SKM-1 treated with dmso at 0.1 percent for 144 hours (cell line): Measurements from ENCODE around the gene NRP1.

Experiments used
- DNase-seq: peaks from one replicate; lab custom pipeline; 2025; ENCODE audit not compliant: unreplicated experiment; lab: John Stamatoyannopoulos, UW

NRP1 gene

GRCh38 chr10:33216661-33217427 lies 117.6 kb downstream of the NRP1 start:
- DNase-seq = no peak

- DNase-seq = no peak
Measured at GRCh38 chr10:33215635-33216034, 118.8 kb downstream of the NRP1 start.

GRCh38 chr10:33215154-33215553 lies 119.3 kb downstream of the NRP1 start:
- DNase-seq = no peak

DNA sequence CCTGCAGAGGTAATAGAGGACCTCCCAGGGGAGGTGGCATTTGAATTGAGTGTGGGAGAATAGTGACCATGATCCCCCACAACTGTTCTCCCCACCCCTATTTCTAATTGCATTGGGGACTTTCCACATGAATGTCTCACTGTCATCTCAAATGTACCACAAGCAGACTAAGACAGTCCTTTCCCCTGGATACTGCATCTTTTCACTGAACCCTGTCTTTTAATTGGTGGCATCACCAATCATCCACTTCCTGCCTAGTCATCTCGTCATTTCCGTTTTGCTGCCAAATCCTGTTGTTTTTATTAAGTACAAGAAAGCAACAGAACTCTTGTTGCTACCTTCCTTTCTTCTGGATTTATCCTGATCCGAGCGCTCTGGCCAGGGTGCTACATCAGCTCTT lies 120.3 kb downstream of the NRP1 start:
- DNase-seq = no peak

- no peak for DNase-seq
Measured at GRCh38 chr10:33212061-33212748, 122.3 kb downstream of the NRP1 start.

- no peak for DNase-seq
Measured at GRCh38 chr10:33211106-33211878, 123.2 kb downstream of the NRP1 start.

GRCh38 chr10:33209802-33210201 lies 124.7 kb downstream of the NRP1 start:
- no peak for DNase-seq

DNA sequence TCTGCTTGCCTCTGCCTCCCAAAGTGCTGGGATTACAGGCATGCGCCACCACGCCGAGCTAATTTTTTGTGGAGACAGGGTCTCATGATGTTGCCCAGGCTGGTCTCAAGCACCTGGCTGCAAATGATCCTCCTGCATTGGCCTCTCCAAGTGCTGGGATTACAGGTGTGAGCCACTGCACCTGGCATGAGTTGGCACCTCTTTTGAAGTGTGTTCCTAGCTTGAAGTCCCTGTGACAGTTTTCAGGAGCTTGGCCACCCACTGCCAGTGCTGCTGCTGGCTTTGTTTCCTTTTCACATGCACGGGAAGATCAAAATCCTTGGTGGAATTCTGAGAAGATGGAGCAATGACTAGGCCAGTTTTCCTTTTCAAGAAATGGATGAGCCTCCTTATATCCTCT lies 126.3 kb downstream of the NRP1 start:
- DNase-seq = no peak

GRCh38 chr10:33204031-33204430 lies 130.4 kb downstream of the NRP1 start:
- no peak for DNase-seq

DNA sequence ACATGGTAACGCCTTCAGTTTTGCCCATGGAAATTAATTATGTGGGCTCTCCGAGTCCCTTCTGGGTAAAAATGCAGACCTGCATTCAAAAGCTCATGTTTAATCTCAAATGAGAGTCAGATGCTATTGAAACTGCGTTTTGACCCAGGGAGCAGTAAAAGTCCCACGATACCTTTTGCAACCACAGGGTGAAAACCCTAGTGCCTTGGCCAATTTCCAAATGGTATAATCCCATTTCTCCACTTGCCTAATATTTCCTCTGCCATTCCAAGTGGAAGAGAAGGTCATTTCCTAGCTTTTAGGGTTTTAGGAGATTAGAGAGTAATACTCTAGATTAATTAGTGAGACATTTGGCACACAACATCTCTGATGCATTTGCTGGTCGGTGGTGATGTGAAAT lies 132.5 kb downstream of the NRP1 start:
- DNase-seq = no peak

DNA sequence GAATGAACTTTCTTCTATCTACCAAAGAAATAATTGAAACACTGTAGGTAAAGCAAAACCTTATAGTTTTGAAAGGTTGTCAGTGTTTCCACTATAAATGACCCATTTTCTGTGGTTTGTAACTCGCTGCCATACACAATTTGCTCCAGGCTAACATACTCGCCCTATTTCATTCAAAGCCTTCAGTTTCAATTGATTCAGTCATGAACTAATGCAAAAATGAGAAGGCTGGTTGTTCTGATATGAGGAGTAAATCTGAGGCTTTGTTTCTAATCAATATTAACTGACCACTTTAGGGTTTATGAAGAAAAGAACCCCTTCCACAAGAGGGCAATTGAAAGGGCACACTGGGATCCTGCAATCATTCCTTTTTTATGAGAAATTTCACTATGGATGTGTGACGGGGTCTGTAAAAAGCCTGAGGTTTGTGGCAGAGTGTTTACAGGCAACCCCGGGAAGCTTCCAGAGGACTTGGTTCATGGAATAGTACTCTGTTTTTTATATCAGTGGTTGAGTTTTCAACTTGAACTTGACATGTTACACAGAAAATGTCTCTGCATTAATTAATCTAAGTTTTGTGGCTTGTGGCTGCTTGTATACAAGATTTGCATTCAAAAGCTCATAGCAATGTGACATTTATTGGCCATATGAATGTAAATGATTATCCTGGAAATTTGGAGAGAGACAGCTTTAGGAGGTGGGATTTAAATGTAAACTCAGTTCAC lies 133.2 kb downstream of the NRP1 start:
- no peak for DNase-seq

DNA sequence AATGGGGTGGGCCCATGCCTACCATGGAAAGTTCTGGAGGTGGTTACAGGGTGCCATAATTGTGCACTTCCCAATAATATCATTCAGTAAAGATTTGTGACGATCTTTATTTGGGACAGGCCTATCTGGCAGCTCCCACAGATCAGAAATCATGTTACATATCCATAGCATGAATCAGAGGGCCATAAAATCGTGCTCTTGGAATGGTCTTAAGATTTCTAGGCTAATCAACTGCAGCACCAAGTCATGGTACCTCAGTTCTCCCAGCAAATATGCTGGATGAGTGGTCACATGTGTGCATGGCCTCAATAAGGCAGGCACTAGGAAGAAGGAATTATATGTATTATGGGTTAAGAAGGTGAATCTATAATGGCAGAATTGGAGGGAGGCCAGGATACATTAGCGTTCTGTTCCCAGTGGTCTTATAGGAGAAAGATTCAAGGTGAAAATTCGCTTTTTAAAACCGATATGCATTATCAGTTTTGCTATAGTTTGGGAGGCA lies 134.7 kb downstream of the NRP1 start:
- no peak for DNase-seq

GRCh38 chr10:33198610-33199009 lies 135.9 kb downstream of the NRP1 start:
- DNase-seq = no peak

DNA sequence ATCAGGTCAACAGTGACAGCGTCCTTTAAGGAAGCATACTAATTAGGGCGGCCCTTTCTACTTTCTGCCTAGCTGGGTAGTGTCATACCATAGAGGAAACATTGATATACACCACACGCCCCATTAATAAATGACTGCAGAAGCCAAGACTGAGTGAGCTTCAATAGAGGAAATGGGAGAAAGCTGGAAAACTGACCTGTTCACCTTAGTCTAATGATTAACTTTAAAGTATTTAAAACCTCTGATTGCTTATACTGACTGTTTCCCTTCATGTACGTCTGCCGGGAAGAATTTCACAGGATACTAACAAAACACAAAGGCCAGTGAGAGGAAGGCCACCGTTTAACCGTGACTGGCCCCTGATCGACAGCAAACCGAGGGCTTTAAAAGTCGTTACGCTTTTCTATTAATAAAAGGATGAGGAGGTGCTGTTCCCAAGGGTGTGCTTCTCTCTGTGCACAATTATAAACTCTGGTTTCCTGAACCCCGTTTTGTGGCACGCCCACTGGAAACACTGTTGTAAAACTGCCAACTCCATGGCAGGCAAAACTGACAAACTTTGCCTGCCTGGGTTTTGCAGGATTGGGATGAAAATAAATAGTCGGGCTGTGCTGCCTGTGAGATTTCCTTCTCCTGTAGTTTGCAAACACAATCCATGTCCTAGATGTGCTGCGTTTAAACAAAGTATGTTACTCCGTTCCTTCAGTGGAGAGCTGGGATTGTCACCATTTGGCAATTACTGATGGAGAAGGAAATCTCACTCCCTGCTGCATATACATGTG lies 137.6 kb downstream of the NRP1 start:
- no peak for DNase-seq

GRCh38 chr10:33196377-33196706 lies 138.1 kb downstream of the NRP1 start:
- no peak for DNase-seq

DNA sequence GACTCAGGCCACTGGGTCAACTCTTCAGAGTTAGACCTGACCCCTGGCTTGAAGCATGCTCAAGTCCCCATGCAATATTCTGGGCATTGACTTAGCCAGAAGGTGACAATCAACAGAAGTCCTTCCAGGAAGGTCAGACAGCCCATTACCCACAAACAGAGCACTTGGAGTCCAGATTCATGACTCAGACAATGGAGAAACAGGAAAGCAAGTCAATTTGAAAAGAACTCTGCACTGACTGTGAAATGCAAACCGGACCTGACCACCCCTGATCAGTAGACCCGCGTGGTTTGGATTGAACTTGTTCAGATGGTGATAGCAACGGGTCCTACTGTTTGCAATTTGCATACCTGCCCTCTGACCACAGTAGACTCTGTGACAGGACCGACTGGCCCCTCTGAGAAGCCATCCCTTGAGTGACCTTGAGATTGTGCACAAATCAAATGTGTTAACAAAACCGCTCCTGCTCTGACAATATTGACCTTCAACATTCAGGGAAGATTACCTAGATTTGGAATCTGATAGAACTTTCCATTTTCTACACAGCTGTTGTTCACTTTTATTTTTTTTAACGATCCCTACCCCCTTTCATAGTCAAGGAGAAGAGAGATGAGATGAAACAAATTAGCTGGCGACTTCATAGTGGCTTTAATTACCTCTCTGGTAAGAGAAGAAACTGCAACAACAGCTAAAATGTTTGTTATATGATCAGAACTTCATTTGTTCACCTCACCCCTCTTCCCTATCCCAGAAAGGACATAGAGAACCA lies 138.7 kb downstream of the NRP1 start:
- DNase-seq = no peak

GRCh38 chr10:33193701-33194521 lies 140.6 kb downstream of the NRP1 start:
- no peak for DNase-seq

DNA sequence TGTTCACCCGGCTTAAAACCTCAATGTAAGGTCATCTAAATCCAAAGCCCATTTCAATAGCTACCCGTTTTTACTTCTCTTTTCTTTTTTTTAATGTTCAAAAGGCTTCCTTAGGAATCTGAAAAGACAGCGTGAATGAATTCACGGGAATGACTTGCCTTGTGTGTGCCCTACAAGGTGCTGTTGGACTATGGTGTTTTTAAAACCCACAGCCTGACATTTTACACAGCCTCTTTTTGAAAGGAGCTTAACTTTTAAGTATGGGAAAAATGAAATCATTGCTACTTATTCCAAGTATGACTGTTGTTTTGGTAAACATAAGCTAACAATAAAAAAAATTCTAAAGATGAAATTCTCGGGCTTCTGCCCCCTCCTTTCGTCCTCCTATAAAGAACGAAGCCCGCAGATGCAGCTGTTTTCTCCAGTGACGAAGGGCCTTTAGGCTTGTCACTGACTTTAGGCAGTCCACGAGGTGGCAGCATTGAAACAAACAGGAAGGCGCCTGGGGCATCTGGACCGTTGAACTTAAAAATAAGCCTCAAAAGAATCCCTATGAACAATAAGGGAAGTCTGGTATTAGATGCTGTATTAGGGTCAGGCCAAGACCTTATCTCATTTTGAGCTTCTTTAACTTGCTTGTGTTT lies 141.3 kb downstream of the NRP1 start:
- no peak for DNase-seq
